ENCODE measurements around the gene EFCAB14. TPM values are rescaled to one million over a fixed set of nuclear protein-coding genes. Genes with fewer than 3 reads are reported as not detected.

Gene EFCAB14
- total and polyA plus RNA-seq, 2 of the 4 experiments (the other 2 are of a cell fraction) = 28.6 to 43.0 TPM

GRCh38 chr1:46718340-46718726, 581 bp downstream of the EFCAB14 start:
- Histone ChIP-seq H3K79me1 (ENCODE audit: low read depth in 1 of 2, low read length in 2 of 2) (peaks cover 26 to 29% of the 10 kb centered on the region in 2 experiments), H3K9me3 (ENCODE audit: control insufficient read depth, insufficient read depth, low read length) (no peaks in the 10 kb centered on the region), H3K56ac (ENCODE audit: extremely low read depth, insufficient read depth, low read length) (peak overlapping the region; percentile 46; the same call in 1 of the 2 replicates), H3K14ac (replicated peaks; ENCODE audit: low read depth, low read length) (no peak overlapping the region), H3K9ac (ENCODE audit: low read depth, low read length) (peak overlapping the region; percentile 94), H2AK9ac (replicated peaks; ENCODE audit: low read depth, low read length, poor library complexity) (peak overlapping the region; percentile 38), H2AK5ac (ENCODE audit: low read depth, low read length) (peak overlapping the region; percentile 49; the same call in 1 of the 2 replicates), H2BK120ac (ENCODE audit: low read depth, low read length) (no peak overlapping the region), H2AFZ (replicated peaks; ENCODE audit: low read length, poor library complexity) (peak overlapping the region; percentile 96), H3K4me2 (ENCODE audit: low read depth, low read length) (peak overlapping the region; percentile 99), H3K4me3 (ENCODE audit: insufficient read depth, low read depth, low read length) (peak overlapping the region; percentile 69), H4K5ac (ENCODE audit: low read depth, low read length) (no peak overlapping the region), H3K36me3 (ENCODE audit: control insufficient read depth, insufficient read depth, low read length) (peaks cover 11% of the 10 kb centered on the region), H2BK15ac (ENCODE audit: low read depth, low read length) (no peak overlapping the region), H3K9me1 (ENCODE audit: insufficient read depth, low read length) (peaks cover 5% of the 10 kb centered on the region; the same call in 1 of the 2 replicates), H3K27ac (ENCODE audit: insufficient read depth, low read length) (peak overlapping the region; percentile 64), H3K27me3 (ENCODE audit: control insufficient read depth, insufficient read depth, low read length) (peaks cover 13% of the 10 kb centered on the region), H2BK5ac (ENCODE audit: low read depth, low read length, poor library complexity, severe bottlenecking) (no peak overlapping the region), H4K20me1 (ENCODE audit: insufficient read depth, low read length) (peaks cover 6% of the 10 kb centered on the region; the same call in 1 of the 2 replicates), H3K4ac (ENCODE audit: low read depth, low read length) (peak overlapping the region; percentile 68; the same call in 1 of the 2 replicates), H4K8ac (ENCODE audit: low read depth in 2 of 2, low read length in 2 of 2) (peak overlapping the region; percentile 33 to 58; a peak in 2 of 4 replicates), H3K23ac (ENCODE audit: low read depth, low read length) (peak overlapping the region; percentile 23; the same call in 1 of the 2 replicates), H3K18ac (ENCODE audit: low read depth, low read length) (no peak overlapping the region), H3K4me1 (ENCODE audit: control insufficient read depth, insufficient read depth, low read length) (peaks cover 10% of the 10 kb centered on the region), H4K91ac (ENCODE audit: insufficient read depth, low read depth, low read length) (no peak overlapping the region), H2BK20ac (ENCODE audit: low read depth, low read length) (no peak overlapping the region)
- in situ Hi-C loops (cut with MboI; ENCODE audit: low sequenced_read_pairs) (loop anchor here (25.0 kb wide), 1 partner anchor 306 kb away; no protein-coding TSS in a partner anchor), intact Hi-C loops (cut with micrococcal nuclease) (loop anchor here (5.0 kb wide), 2 partner anchors 101 to 116 kb away; partner anchors contain the start of genes MKNK1 and MOB3C), dilution Hi-C loops (cut with HindIII; ENCODE audit: low sequenced_read_pairs, unreplicated experiment) (no loop called here)
- TF ChIP-seq CEBPB (IDR thresholded peaks at IDR 0.05; ENCODE audit: low read depth, low read length) (no peak), USF2 (IDR thresholded peaks at IDR 0.05; ENCODE audit: low read depth, low read length) (no peak), RFX5 (IDR thresholded peaks at IDR 0.05; ENCODE audit: low read depth, low read length) (no peak), FOS (IDR thresholded peaks at IDR 0.05; ENCODE audit: low read depth, low read length) (no peak), MAZ (IDR thresholded peaks at IDR 0.05; ENCODE audit: borderline replicate concordance, low read depth, low read length) (0 out of 2 replicates have a peak, but pooled peaks have one; percentile 7)
- CTCF ChIA-PET = interaction anchor here (1.0 kb wide), 1 partner anchor 112 kb away, joined by 3 read pairs; no protein-coding TSS in a partner anchor
- no peak for DNase-seq
- WGBS, 2 experiments (ENCODE audit: extremely low coverage in 2 of 2, insufficient read length in 1 of 2) = 0% methylated on average over 6 of the region's 12 CpGs; no CpG with 5 or more reads in 1 of the 2 experiments
- POLR2A ChIA-PET (ENCODE audit: unreplicated experiment) = no interaction called here
- no TSS peak for BruUV-seq (replicated peaks)
- peak; percentile 36; the same call in 1 of the 2 replicates for ATAC-seq (ENCODE audit: low read depth)

Data from IMR-90 (cell line).